ENCODE data around the gene UMODL1. TPM values are rescaled to one million over a fixed set of nuclear protein-coding genes. Genes with fewer than 3 reads are reported as not detected.

Gene UMODL1
- total RNA-seq, 1 donor, result not detected

DNA sequence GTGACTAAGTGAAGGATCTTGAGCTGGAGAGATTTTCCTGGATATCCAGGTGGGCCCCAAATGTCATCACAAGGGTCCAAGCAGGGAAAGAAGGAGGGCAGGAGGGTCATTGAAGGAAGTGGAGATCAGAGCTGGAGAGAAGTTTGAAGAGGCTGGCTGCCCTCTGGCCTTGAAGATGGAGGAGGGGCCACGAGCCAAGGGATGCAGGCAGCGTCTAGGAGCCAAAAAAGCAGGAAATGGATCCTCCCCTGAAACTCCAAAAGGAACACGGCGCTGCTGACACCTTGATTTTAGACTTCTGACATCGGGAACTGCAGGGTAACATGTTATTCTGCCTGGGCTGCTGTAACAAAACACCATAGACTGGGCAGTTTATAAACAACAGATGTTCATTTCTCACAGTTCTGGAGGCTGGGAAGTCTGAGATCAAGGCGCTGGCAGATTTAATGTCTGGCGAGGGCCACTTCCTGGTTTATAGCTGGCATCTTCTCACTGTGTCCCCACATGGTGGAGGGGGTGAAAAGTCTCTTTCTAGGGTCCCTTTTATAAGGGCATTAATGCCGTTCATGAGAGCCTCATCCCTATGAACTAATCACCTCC, 32.2 kb upstream of the UMODL1 start:
- peak; percentile 20 for DNase-seq (ENCODE audit: low read depth)
- TF ChIP-seq, protein P1, sequence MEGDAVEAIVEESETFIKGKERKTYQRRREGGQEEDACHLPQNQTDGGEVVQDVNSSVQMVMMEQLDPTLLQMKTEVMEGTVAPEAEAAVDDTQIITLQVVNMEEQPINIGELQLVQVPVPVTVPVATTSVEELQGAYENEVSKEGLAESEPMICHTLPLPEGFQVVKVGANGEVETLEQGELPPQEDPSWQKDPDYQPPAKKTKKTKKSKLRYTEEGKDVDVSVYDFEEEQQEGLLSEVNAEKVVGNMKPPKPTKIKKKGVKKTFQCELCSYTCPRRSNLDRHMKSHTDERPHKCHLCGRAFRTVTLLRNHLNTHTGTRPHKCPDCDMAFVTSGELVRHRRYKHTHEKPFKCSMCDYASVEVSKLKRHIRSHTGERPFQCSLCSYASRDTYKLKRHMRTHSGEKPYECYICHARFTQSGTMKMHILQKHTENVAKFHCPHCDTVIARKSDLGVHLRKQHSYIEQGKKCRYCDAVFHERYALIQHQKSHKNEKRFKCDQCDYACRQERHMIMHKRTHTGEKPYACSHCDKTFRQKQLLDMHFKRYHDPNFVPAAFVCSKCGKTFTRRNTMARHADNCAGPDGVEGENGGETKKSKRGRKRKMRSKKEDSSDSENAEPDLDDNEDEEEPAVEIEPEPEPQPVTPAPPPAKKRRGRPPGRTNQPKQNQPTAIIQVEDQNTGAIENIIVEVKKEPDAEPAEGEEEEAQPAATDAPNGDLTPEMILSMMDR (IDR thresholded peaks at IDR 0.05; ENCODE audit: insufficient read depth, low read length), result no peak
- no peak overlapping the region for H3K4me3 ChIP-seq (ENCODE audit: low read depth, low read length)

DNA sequence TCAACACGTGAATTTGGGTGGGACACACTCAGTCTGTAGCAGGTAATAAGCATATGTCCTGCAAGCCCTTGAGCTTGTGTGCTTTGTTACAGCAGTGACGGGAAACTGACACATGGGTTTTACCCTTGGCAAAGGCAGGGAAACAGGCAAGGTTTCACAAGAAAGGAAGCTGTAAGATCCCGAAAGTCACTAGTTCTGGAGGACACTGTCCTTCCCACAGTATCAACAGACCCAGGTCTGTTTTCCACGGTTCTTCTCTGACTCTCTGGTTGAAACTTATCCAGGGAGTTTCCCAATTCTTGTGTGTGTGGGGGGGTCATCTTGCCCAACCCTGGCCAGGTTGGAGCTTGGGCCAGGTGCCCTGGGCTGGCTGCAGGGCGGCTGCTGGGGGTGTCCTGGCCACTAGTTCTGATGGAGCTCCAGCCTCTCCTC, 31.6 kb upstream of the UMODL1 start:
- TF ChIP-seq, protein P1 (IDR thresholded peaks at IDR 0.05; ENCODE audit: insufficient read depth, low read length), result no peak
- no peak overlapping the region for H3K4me3 ChIP-seq (ENCODE audit: low read depth, low read length)
- DNase-seq (ENCODE audit: low read depth), result peak; percentile 71

DNA sequence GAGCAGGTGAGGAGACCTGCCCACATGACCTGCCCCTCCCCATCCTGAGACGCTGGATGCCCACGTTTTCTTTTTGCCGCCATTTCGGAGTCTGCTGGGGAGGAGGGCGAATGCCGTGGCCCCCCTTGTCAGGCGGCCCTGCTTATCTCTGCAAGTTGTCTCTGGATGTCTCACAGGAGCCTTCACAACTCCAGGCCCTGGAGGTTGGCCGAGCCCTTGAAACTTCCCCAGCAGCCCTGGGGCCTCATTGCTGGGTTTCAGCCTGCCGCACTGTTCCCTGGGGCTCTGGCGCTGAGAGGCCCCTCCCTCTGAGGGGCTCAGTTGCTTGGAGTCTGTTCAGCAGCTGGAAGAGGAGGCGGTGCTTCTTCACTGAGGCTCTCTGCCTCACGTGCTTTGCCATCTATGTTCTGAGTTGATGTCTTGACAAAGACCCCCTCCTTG, 31.2 kb upstream of the UMODL1 start:
- TF ChIP-seq, protein P1 (IDR thresholded peaks at IDR 0.05; ENCODE audit: insufficient read depth, low read length), result no peak
- DNase-seq (ENCODE audit: low read depth), result peak; percentile 73
- H3K4me3 ChIP-seq (ENCODE audit: low read depth, low read length), result no peak overlapping the region

DNA sequence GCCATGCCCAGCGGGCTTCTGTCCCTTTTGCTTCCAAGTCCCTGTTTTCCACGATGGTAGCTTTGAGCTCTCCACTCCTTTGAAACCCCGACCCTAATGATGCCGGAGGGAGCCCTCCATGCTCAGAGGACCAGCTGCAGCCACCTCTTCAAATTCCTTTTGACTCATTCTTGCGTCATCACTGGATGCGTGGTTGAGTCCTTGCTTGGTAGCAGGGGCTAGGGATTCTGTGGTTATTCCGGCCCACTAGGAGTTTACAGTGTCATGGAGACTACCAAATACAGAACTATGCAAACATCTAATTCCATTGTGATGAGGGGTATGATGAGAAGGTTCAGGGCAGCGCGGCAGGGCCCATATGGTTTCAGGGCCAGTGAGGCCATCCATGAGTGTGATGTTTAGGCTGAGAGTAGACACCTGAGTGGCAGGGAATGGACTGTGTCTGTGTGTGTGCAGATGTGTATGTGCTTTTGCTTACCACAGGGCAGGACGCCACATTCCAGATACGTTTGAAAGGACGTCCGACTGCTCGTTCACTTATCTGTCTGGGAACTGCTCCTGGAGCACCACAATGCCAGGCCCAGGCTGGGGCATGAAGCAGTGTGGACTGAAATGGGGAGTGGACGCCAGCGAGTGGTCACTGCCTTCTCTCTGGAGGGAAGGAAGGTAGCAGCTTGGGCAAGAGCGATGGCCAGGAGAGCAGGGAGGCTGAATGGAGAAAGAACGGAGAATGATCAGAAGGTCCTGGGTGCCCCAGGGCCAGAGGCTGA, 30.5 kb upstream of the UMODL1 start:
- TF ChIP-seq, protein P1 (IDR thresholded peaks at IDR 0.05; ENCODE audit: insufficient read depth, low read length), result no peak
- DNase-seq (ENCODE audit: low read depth), result peak; percentile 99
- no peak overlapping the region for H3K4me3 ChIP-seq (ENCODE audit: low read depth, low read length)

DNA sequence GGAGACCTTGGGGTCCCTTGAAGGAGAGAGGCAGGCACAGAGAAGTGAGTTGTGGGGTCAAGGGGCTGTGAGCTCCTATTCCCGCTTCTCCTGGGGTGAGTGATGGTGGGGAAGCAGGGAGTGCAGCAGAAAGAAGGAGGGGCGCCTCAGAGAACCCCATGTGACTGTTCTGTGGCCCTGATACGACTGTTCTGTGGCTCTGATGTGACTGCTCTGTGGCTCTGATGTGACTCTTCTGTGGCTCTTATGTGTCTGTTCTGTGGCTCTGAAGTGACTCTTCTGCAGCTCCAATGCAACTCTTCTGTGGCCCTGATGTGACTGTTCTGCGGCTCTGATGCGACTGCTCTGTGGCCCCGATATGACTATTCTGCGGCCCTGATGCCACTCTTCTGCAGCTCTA, 29.9 kb upstream of the UMODL1 start:
- H3K4me3 ChIP-seq (ENCODE audit: low read depth, low read length), result no peak overlapping the region
- TF ChIP-seq, protein P1 (IDR thresholded peaks at IDR 0.05; ENCODE audit: insufficient read depth, low read length), result no peak
- DNase-seq (ENCODE audit: low read depth), result no peak

DNA sequence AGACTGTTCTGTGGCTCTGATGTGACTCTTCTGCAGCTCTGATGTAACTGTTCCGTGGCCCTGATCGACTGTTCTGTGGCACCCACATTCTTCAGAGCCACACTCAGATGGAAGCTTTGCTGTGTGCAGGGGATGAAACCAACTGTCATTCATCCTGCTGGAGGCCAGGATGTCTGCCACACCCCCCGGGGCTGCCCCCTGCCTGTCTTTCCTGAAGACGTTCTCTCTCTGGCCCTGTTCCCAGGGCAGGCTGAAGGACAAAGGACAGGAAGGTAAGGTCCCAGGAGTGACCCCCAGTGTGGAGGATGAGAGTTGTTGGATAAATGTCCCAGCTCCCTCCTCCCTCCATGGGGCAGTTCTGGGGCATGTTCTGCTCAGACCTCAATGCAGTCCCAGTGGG, 29.4 kb upstream of the UMODL1 start:
- TF ChIP-seq, protein P1 (IDR thresholded peaks at IDR 0.05; ENCODE audit: insufficient read depth, low read length), result no peak
- no peak for DNase-seq (ENCODE audit: low read depth)
- no peak overlapping the region for H3K4me3 ChIP-seq (ENCODE audit: low read depth, low read length)
